HEK293T (cell line): ENCODE data around the gene SLC35F6.

ENCODE experiments used
- ARNT ChIP-seq: fragments of 450-650 bp; IDR thresholded peaks from 2 replicates; pipeline ENCODE4 v1.6.1; 2017; ENCODE audit warnings: mild to moderate bottlenecking
- BHLHE40 ChIP-seq: fragments of 450-650 bp; IDR thresholded peaks from 2 replicates; pipeline ENCODE4 v1.6.1; 2016; ENCODE audit warnings: mild to moderate bottlenecking, moderate library complexity, borderline replicate concordance
- FOXK2 ChIP-seq: fragments of 450-650 bp; IDR thresholded peaks from 2 replicates; pipeline ENCODE4 v1.6.1; 2016; ENCODE audit warnings: mild to moderate bottlenecking
- FOXM1 ChIP-seq: fragments of 450-650 bp; IDR thresholded peaks from 2 replicates; pipeline ENCODE4 v1.6.1; 2017; ENCODE audit warnings: mild to moderate bottlenecking, borderline replicate concordance
- HDGF ChIP-seq: fragments of 450-650 bp; IDR thresholded peaks from 2 replicates; pipeline ENCODE4 v1.6.1; 2017; ENCODE audit warnings: antibody characterized with exemption, borderline replicate concordance
- TARDBP ChIP-seq: fragments of 450-650 bp; IDR thresholded peaks from 2 replicates; pipeline ENCODE4 v1.6.1; 2016
- ZNF384 ChIP-seq: fragments of 450-650 bp; IDR thresholded peaks from 2 replicates; pipeline ENCODE4 v1.6.1; 2016

- TF ChIP-seq TARDBP = no peak
- TF ChIP-seq HDGF = no peak
- TF ChIP-seq ARNT = no peak
- no peak for TF ChIP-seq BHLHE40
- no peak for TF ChIP-seq FOXK2
- no peak for TF ChIP-seq FOXM1
- no peak for TF ChIP-seq ZNF384
Measured at GRCh38 chr2:26743852-26744251, 20.2 kb upstream of the SLC35F6 start.
